Epithelial cell of proximal tubule (primary cell): ENCODE data around the gene ZDHHC14. TPM values are rescaled to one million over a fixed set of nuclear protein-coding genes. Genes with fewer than 3 reads are reported as not detected.

Experiments
- DNase-seq: peaks from one replicate; pipeline ENCODE4 v3.0.0-alpha.2; 2011; ENCODE audit warnings: low read depth
- H3K4me3 ChIP-seq: 2 replicates; pipeline ENCODE4 v1.5.1; 2011; ENCODE audit warnings: low read depth, mild to moderate bottlenecking, low read length
- total RNA-seq: library from RNA; depleted of rRNA; stranded (reverse); fragments of >200 nt; gene quantifications from 2 replicates; pipeline ENCODE4 v1.2.3, GENCODE V29; 2015
- TF ChIP-seq, protein P1 (sequence below): conservative IDR thresholded peaks from 2 replicates; pipeline ENCODE4 v1.5.1; 2012; ENCODE audit warnings: low read depth, mild to moderate bottlenecking, low read length

The ZDHHC14 gene
- total RNA-seq, 1 donor from 2014 or later = 21.4 TPM

DNA sequence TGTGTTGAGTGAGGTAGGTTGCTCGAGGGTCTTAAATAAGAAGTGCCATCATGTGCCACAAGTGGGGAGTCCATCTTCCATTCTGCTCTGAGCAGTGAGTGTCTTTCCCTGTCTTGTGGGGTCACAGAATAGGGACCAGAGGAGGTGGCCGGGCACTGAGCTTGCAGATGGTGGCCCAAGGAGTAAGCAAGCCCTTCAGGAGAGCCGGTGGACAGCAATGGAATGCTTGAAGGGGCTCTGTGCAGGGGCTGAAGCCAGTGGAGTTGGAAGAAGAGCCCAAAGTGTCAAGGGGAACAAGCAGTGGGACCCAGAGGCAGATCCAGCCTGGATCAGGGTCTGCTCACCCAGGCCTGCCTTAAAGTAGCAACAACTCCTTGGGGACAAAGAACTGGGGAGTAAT is 228.6 kb downstream of the ZDHHC14 start:
- H3K4me3 ChIP-seq = no peak overlapping the region
- DNase-seq = no peak
- TF ChIP-seq, protein P1, sequence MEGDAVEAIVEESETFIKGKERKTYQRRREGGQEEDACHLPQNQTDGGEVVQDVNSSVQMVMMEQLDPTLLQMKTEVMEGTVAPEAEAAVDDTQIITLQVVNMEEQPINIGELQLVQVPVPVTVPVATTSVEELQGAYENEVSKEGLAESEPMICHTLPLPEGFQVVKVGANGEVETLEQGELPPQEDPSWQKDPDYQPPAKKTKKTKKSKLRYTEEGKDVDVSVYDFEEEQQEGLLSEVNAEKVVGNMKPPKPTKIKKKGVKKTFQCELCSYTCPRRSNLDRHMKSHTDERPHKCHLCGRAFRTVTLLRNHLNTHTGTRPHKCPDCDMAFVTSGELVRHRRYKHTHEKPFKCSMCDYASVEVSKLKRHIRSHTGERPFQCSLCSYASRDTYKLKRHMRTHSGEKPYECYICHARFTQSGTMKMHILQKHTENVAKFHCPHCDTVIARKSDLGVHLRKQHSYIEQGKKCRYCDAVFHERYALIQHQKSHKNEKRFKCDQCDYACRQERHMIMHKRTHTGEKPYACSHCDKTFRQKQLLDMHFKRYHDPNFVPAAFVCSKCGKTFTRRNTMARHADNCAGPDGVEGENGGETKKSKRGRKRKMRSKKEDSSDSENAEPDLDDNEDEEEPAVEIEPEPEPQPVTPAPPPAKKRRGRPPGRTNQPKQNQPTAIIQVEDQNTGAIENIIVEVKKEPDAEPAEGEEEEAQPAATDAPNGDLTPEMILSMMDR = no peak

DNA sequence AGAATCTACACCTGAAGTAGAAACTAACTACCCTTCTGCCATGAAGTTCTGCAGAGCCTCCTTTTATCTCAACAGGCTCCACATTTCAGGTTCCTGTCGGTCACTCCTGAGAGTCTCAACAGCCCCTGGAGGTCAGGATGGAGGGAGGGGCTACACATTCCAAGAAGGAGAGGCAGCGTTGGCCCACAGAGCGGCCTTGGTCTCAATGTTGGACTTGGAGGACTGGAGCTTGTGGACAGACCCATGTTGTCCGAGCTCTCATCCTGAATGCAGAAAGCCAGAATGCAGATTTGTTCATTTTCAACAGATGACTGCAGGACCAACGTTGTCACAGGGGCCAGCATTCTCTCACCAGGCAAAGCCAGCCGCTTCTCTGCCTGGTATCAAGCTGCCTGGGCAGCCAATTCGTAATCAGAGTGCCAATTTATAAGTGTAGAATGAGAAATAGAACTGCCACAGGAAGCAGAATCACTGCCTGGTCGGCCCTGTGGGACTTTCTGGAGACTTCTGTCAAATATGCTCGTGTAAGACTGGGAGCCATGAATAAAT is 229.5 kb downstream of the ZDHHC14 start:
- TF ChIP-seq, protein P1 = no peak
- H3K4me3 ChIP-seq = no peak overlapping the region
- no peak for DNase-seq

DNA sequence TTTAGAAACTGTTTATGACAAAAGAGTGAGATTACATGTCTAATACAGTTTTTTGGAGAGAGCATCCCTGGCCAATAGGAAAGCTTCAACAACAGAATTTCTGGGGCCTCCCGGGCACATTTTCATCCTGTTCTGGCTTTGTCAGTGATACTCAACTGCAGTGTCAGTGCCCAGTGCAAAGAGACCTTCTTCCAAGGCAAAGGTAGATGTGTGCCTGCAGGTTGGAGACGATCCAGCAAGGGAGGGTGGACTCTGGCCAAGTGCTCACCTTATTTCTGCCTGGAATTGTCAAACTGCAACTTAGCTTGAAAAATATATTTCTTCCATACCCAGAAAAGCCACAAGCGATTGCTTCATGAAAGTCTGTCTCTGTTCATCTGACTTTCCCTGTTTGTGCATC is 230.4 kb downstream of the ZDHHC14 start:
- no peak for DNase-seq
- TF ChIP-seq, protein P1 = no peak
- no peak overlapping the region for H3K4me3 ChIP-seq

DNA sequence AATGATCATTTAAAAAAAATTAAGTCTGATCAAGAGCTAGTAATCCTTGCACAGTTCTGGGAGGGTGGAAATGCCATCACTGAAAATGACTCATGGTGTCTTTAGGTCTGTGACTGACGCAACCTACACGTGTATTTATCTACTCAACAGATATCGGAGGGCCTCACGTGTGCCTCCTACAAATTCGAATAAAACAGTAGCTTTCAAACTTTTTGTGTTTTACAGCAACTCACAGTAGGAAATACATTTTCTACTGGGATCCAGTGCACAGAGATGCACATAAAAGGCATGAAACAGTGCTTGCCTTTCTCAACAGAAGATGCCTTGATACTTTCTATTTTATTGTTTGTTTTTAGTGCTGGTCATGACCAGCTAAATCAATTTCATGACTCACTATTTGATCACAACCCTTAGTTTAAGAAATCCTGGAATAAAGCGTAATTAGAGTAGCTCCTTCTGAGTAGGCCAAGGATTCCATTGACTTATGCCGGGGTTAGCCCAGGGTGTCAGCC is 232.1 kb downstream of the ZDHHC14 start:
- TF ChIP-seq, protein P1 = no peak
- H3K4me3 ChIP-seq = no peak overlapping the region
- peak; percentile 29 for DNase-seq

DNA sequence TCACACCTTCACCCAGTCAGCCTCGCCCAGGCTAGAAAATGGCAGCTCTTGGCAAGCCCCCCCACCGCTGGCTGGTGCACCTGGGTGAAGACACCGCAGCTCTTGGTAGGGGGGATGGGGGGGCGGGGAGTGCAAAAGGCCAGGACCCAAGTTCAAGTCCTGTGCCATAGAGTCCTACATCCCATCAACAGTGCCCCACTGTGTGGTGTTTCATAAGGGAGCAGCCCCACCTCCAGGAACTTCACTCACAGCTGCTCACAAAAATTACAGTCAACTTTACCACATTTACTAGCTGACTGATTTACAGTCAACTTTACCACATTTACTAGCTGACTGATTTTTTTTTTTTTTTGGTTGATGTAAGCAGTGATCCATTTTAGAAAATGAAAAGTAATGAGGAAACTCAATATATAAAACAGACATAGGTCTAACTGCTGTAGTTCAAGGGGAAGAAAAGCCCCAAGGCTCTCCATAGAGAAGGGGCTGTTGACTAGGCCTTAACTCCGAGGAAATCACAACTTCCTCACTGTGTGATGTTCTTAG is 233.1 kb downstream of the ZDHHC14 start:
- no peak overlapping the region for H3K4me3 ChIP-seq
- TF ChIP-seq, protein P1 = peak; percentile 32
- DNase-seq = no peak

DNA sequence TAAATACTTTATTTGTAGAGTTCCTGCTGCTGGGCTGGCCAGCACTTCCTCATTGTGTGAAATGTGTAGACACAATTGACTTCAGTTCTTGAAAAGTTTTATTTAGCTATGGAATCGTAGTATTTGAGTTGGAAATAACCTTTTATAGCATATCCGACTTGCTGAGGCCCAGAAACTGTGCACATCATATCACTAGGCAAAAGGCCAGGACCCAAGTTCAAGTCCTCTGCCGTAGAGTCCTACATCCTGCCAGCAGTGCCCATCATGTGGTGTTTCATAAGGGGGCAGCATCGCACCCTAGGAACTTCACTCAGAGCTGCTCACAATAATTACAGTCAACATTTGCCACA is 234.4 kb downstream of the ZDHHC14 start:
- H3K4me3 ChIP-seq = no peak overlapping the region
- TF ChIP-seq, protein P1 = peak; percentile 26
- no peak for DNase-seq

DNA sequence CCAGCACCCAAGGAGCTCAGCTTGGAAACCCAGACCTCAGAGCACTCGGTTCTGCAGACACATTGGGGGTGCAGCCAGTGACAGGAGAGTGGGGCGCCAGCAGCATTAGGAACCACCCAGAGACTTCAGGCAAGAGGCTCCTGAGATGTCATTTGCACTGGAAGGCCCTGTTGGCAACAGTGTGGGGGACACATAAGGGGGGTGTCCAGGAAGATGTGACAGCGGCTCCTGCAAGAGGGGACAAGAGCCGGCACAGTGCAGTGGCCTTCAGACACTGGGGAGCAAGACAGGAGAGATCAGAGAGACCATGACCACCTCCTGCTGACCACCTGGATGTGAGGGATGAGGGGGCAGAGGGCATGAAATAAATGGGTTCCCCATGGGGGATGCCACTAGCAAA is 235.0 kb downstream of the ZDHHC14 start:
- DNase-seq = no peak
- TF ChIP-seq, protein P1 = no peak
- H3K4me3 ChIP-seq = no peak overlapping the region
